Measurements from ENCODE around the gene INA. TPM values are rescaled to one million over a fixed set of nuclear protein-coding genes. Genes with fewer than 3 reads are reported as not detected.

INA gene
- total RNA-seq, 1 donor from 2014 or later: not detected

Other genes starting within 250 kb of the INA start
- 57.3 and 79.4 TPM in 2 replicates for gene NT5C2, start 83.9 kb upstream of the INA start, total RNA-seq
- 0.21 TPM in 1 of 2 replicates, not detected in the other for gene RPEL1, start 31.3 kb upstream of the INA start, total RNA-seq
- gene PCGF6, start 74.0 kb downstream of the INA start, total RNA-seq: 10.1 and 11.6 TPM in 2 replicates
- gene TAF5, start 90.8 kb downstream of the INA start, total RNA-seq: 2.7 and 3.5 TPM in 2 replicates
- 304 and 376 TPM in 2 replicates for gene ATP5MK, start 119.3 kb downstream of the INA start, total RNA-seq
- 30.6 and 32.3 TPM in 2 replicates for gene PDCD11, start 119.5 kb downstream of the INA start, total RNA-seq
- gene CALHM2, start 175.2 kb downstream of the INA start, total RNA-seq: 19.8 and 24.8 TPM in 2 replicates
- 0.31 TPM in 1 of 2 replicates, not detected in the other for gene CALHM1, start 181.8 kb downstream of the INA start, total RNA-seq
- gene CALHM3, start 202.1 kb downstream of the INA start, total RNA-seq: not detected in 2 replicates
- 10.6 and 12.1 TPM in 2 replicates for gene NEURL1, start 216.6 kb downstream of the INA start, total RNA-seq

All from myocyte (in vitro differentiated cells).